ENCODE data around the gene CNIH3.

- TF ChIP-seq CTCF (IDR thresholded peaks at IDR 0.05) (no peak), POLR2A (IDR thresholded peaks at IDR 0.05) (no peak)
Measured at GRCh38 chr1:224694969-224695368, 78.9 kb downstream of the CNIH3 start.
